Smooth muscle cell (in vitro differentiated cells): ENCODE measurements around the gene JMY. TPM values are rescaled to one million over a fixed set of nuclear protein-coding genes. Genes with fewer than 3 reads are reported as not detected.

ENCODE experiments used
- DNase-seq: peaks from one replicate; lab custom pipeline; 2025; ENCODE audit not compliant: unreplicated experiment; lab: John Stamatoyannopoulos, UW
- H2AFZ ChIP-seq: fragments of 200-600 bp; sonication (generic); 2 replicates; pipeline ENCODE4 v1.6.0; 2016; ENCODE audit warnings: antibody characterized with exemption, low read depth, mild to moderate bottlenecking
- H3F3A ChIP-seq: fragments of 200-600 bp; sonication (generic); 2 replicates; pipeline ENCODE4 v1.6.0; 2017; ENCODE audit warnings: antibody characterized with exemption, low read depth
- H3K27ac ChIP-seq: fragments of 200-600 bp; sonication (generic); 2 replicates; pipeline ENCODE4 v1.5.1; 2016; ENCODE audit warnings: low read depth, mild to moderate bottlenecking
- H3K27me3 ChIP-seq: fragments of 200-600 bp; sonication (generic); 2 replicates; pipeline ENCODE4 v1.6.1; 2016; ENCODE audit warnings: low read depth, mild to moderate bottlenecking
- H3K36me3 ChIP-seq: fragments of 200-600 bp; sonication (generic); 2 replicates; pipeline ENCODE4 v1.5.1; 2016; ENCODE audit warnings: low read depth
- H3K4me1 ChIP-seq: fragments of 200-600 bp; sonication (generic); 2 replicates; pipeline ENCODE4 v1.5.1; 2016; ENCODE audit warnings: low read depth
- H3K4me2 ChIP-seq: fragments of 200-600 bp; sonication (generic); 2 replicates; pipeline ENCODE4 v1.6.0; 2016; ENCODE audit warnings: mild to moderate bottlenecking
- H3K4me3 ChIP-seq: fragments of 200-600 bp; sonication (generic); 2 replicates; pipeline ENCODE4 v1.5.1; 2016; ENCODE audit warnings: mild to moderate bottlenecking
- H3K79me2 ChIP-seq: fragments of 200-600 bp; sonication (generic); 2 replicates; pipeline ENCODE4 v1.6.0; 2016; ENCODE audit warnings: low read depth, mild to moderate bottlenecking
- H3K9ac ChIP-seq: fragments of 200-600 bp; sonication (generic); 2 replicates; pipeline ENCODE4 v1.6.0; 2016; ENCODE audit warnings: low read depth
- H3K9me3 ChIP-seq: fragments of 200-600 bp; sonication (generic); replicated peaks from 2 replicates; pipeline ENCODE4 v1.5.1; 2016; ENCODE audit warnings: low read depth
- H4K20me1 ChIP-seq: fragments of 200-600 bp; sonication (generic); 2 replicates; pipeline ENCODE4 v1.6.0; 2016; ENCODE audit warnings: low read depth
- WGBS: methylation state at CpG from one replicate; pipeline ENCODE4 v1.1.7; 2016; ENCODE audit warnings: low lambda C conversion rate; 5-methylcytosine and 5-hydroxymethylcytosine counted together
- polyA plus RNA-seq: library from polyadenylated mRNA; unstranded; fragments of >200 nt; fragmentation: Nextera tagmentation; extraction: Ambion mirVana; gene quantifications from 2 replicates; pipeline ENCODE4 v1.2.1, GENCODE V29; 2016
- total RNA-seq: library from RNA; depleted of rRNA; stranded (reverse); fragments of >200 nt; gene quantifications from 2 replicates; pipeline ENCODE4 v1.2.3, GENCODE V29; 2014
- TF ChIP-seq, protein P1 (sequence below): fragments of 200-600 bp; sonication (generic); IDR thresholded peaks from 2 replicates; pipeline ENCODE4 v1.5.1; 2017; ENCODE audit warnings: borderline replicate concordance, mild to moderate bottlenecking, antibody characterized with exemption; ENCODE audit not compliant: insufficient read depth, poor library complexity, severe bottlenecking

The JMY gene
- total and polyA plus RNA-seq, 2 experiments from 2014 or later: 0.55 to 5.0 TPM

DNA sequence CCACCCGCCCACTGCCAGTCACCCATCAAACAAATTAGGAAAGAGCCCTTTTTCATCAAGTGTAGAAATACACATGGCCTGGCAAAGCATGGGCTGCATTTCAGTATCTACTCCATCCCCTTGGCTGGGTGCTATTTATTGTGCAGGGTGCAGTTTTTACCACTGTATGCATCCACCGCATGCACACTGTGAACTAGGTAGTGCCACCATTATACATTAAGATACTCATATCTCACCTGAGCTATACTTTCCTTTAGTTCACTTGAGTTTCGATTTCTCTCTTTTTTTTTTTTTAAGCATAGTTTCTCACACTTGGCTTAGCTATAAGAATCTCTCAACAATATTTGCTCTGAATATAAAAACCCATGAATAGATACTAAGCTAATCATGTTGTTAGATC is 49.4 kb downstream of the JMY start:
- 92% methylated on average over 3 of the region's 3 CpGs for WGBS
- Histone ChIP-seq H4K20me1 (no peaks in the 10 kb centered on the region), H3F3A (no peaks in the 10 kb centered on the region), H3K9me3 (no peaks in the 10 kb centered on the region), H3K27ac (no peak overlapping the region), H3K4me1 (no peaks in the 10 kb centered on the region), H3K36me3 (no peaks in the 10 kb centered on the region), H3K79me2 (no peaks in the 10 kb centered on the region), H2AFZ (no peak overlapping the region), H3K4me3 (no peak overlapping the region), H3K9ac (no peak overlapping the region), H3K27me3 (no peaks in the 10 kb centered on the region), H3K4me2 (no peak overlapping the region)
- no peak for DNase-seq
- TF ChIP-seq, protein P1, sequence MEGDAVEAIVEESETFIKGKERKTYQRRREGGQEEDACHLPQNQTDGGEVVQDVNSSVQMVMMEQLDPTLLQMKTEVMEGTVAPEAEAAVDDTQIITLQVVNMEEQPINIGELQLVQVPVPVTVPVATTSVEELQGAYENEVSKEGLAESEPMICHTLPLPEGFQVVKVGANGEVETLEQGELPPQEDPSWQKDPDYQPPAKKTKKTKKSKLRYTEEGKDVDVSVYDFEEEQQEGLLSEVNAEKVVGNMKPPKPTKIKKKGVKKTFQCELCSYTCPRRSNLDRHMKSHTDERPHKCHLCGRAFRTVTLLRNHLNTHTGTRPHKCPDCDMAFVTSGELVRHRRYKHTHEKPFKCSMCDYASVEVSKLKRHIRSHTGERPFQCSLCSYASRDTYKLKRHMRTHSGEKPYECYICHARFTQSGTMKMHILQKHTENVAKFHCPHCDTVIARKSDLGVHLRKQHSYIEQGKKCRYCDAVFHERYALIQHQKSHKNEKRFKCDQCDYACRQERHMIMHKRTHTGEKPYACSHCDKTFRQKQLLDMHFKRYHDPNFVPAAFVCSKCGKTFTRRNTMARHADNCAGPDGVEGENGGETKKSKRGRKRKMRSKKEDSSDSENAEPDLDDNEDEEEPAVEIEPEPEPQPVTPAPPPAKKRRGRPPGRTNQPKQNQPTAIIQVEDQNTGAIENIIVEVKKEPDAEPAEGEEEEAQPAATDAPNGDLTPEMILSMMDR: no peak

DNA sequence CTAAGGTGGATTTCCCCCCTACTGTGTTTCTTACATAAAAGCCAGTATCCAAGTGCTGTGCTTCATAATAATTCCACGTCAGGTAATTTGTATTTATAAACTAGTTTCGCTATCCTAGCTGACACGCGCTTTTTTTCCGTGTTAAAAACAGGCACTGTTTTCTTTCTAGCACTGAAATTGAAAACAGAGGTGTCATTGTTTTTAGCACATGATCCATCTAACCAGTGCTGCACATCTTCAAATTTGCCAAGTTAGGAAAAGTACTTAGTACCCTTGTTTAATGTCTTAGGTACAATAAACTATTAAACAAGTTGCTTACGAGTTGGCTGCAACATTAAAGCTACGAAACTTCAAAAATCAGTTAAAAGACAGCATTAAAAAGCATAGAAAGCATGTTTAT is 49.9 kb downstream of the JMY start:
- Histone ChIP-seq H2AFZ (no peak overlapping the region), H3K9me3 (no peaks in the 10 kb centered on the region), H3K79me2 (no peaks in the 10 kb centered on the region), H3K36me3 (no peaks in the 10 kb centered on the region), H3K9ac (no peak overlapping the region), H3F3A (no peaks in the 10 kb centered on the region), H3K4me3 (no peak overlapping the region), H3K27ac (no peak overlapping the region), H4K20me1 (no peaks in the 10 kb centered on the region), H3K4me1 (no peaks in the 10 kb centered on the region), H3K4me2 (no peak overlapping the region), H3K27me3 (no peaks in the 10 kb centered on the region)
- 91% methylated on average over 7 of the region's 7 CpGs for WGBS
- DNase-seq: no peak
- TF ChIP-seq, protein P1: no peak

DNA sequence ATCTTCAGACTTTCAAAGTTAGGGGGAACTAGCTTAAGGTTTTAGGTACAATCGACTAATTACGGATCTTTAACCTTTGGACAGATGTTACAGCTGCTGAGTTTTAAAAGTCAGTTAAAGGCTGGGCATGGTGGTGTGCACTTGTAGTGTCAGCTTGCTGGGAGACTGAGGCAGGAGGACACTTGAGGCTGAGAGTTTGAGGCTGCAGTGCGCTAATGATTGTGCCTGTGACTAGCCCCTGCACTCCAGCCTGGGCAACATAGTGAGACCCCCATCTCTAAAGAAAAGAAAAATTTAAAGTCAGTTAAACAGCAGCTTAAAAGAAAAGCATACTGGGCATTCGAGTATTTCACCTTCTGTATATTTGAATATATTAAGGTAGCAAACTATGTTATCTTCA is 51.4 kb downstream of the JMY start:
- Histone ChIP-seq H4K20me1 (no peaks in the 10 kb centered on the region), H3K36me3 (no peaks in the 10 kb centered on the region), H3K9ac (no peak overlapping the region), H3K4me3 (no peak overlapping the region), H3F3A (no peaks in the 10 kb centered on the region), H3K4me1 (no peaks in the 10 kb centered on the region), H3K4me2 (no peak overlapping the region), H3K27ac (no peak overlapping the region), H3K9me3 (no peaks in the 10 kb centered on the region), H3K27me3 (no peaks in the 10 kb centered on the region), H3K79me2 (no peaks in the 10 kb centered on the region), H2AFZ (no peak overlapping the region)
- WGBS: 96% methylated on average over 4 of the region's 4 CpGs
- TF ChIP-seq, protein P1: no peak
- no peak for DNase-seq

DNA sequence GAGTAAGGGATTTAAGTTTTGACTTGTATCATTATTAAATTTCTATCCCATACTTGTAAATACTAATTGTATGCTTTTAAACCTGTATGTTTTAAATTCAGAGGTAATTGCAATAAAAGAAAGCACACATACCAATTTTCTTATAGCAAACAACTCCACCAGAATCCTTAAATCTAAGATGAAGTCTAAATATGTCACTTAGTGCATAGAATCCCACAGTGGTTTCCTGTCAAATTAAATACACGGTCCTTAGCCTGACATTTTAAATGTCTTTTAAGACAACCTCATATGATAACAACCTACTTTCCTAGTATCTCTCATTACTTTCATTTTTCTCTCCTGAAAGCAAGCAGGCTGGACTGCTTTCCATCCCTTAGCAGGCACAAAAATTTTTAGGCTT is 52.0 kb downstream of the JMY start:
- Histone ChIP-seq H3K27me3 (no peaks in the 10 kb centered on the region), H3K4me3 (no peak overlapping the region), H2AFZ (no peak overlapping the region), H3F3A (no peaks in the 10 kb centered on the region), H3K36me3 (no peaks in the 10 kb centered on the region), H3K27ac (no peak overlapping the region), H3K9ac (no peak overlapping the region), H3K4me1 (no peaks in the 10 kb centered on the region), H4K20me1 (no peaks in the 10 kb centered on the region), H3K9me3 (no peaks in the 10 kb centered on the region), H3K4me2 (no peak overlapping the region), H3K79me2 (no peaks in the 10 kb centered on the region)
- DNase-seq: no peak
- 67% methylated on average over 1 of the region's 1 CpG for WGBS
- TF ChIP-seq, protein P1: no peak
